K562 (cell line): ENCODE results near the gene GJA9. TPM values are rescaled to one million over a fixed set of nuclear protein-coding genes. Genes with fewer than 3 reads are reported as not detected.

ENCODE experiments used
- ATF1 ChIP-seq, 2 experiments: fragments of 450-650 bp in 1 of 2; IDR thresholded peaks; 2 replicates each; pipeline ENCODE4 v1.6.1; 2016; ENCODE audit warnings: missing compliant biosample characterization in 1 of 2, missing genetic modification characterization in 1 of 2
- BMI1 ChIP-seq: fragments of 150-350 bp; IDR thresholded peaks from 2 replicates; pipeline ENCODE4 v1.6.1; 2014; ENCODE audit warnings: low read length
- CEBPZ ChIP-seq: fragments of 150-350 bp; IDR thresholded peaks from 2 replicates; pipeline ENCODE4 v1.6.1; 2014; ENCODE audit warnings: low read depth, mild to moderate bottlenecking, low read length, borderline replicate concordance
- ETV6 ChIP-seq, 3 experiments: fragments of 150-350 bp in 1 of 3; sonication (generic) in 1 of 3; formaldehyde crosslinking in 1 of 3; IDR thresholded peaks; 2 replicates each; pipeline versions ENCODE4 v1.6.1 to v1.8.0; 2014 to 2022; ENCODE audit warnings: borderline replicate concordance in 2 of 3, low read depth in 2 of 3, antibody characterized with exemption in 1 of 3, low read length in 1 of 3, mild to moderate bottlenecking in 1 of 3, missing genetic modification reagents in 1 of 3
- EWSR1 ChIP-seq: fragments of 450-650 bp; IDR thresholded peaks from 2 replicates; pipeline ENCODE4 v1.6.1; 2018; ENCODE audit warnings: borderline replicate concordance, mild to moderate bottlenecking, low read depth, moderate library complexity; ENCODE audit not compliant: partially characterized antibody
- EZH2 ChIP-seq: IDR thresholded peaks from 2 replicates; pipeline ENCODE4 v1.6.1; 2012; ENCODE audit warnings: low read depth, mild to moderate bottlenecking, inconsistent platforms, low read length, borderline replicate concordance
- MEF2D ChIP-seq: conservative IDR thresholded peaks from 2 replicates; pipeline ENCODE4 v1.6.1; 2016; ENCODE audit warnings: low read depth, missing genetic modification characterization, missing compliant biosample characterization
- MTA2 ChIP-seq: fragments of 450-650 bp; IDR thresholded peaks from 2 replicates; pipeline ENCODE4 v1.6.1; 2016; ENCODE audit warnings: low read depth
- NFIX ChIP-seq: fragments of 250-450 bp; sonication (Bioruptor Pico); IDR thresholded peaks from 2 replicates; pipeline ENCODE4 v1.4.0; 2020; ENCODE audit warnings: low read depth, mild to moderate bottlenecking, moderate library complexity
- NR4A1 ChIP-seq, 2 experiments: fragments of 250-450 bp in 1 of 2; fragments of 450-650 bp in 1 of 2; sonication (Bioruptor Pico) in 1 of 2; IDR thresholded peaks; 2 replicates each; pipeline versions ENCODE4 v1.4.0 to v1.6.1; 2016 to 2020; ENCODE audit warnings: mild to moderate bottlenecking in 2 of 2, missing compliant biosample characterization in 1 of 2, missing genetic modification characterization in 1 of 2, moderate library complexity in 1 of 2
- SLC30A9 ChIP-seq: fragments of 250-450 bp; sonication (Bioruptor Pico); IDR thresholded peaks from 2 replicates; pipeline ENCODE4 v1.8.0; 2022; ENCODE audit warnings: mild to moderate bottlenecking, moderate library complexity
- SMAD1 ChIP-seq: fragments of 150-350 bp; IDR thresholded peaks from 2 replicates; pipeline ENCODE4 v1.6.1; 2014; ENCODE audit warnings: low read length, low read depth; ENCODE audit not compliant: partially characterized antibody
- YY1 ChIP-seq, 3 experiments: IDR thresholded peaks; 2 replicates each; pipeline ENCODE4 v1.6.1; 2011; ENCODE audit warnings: low read length in 2 of 3, mild to moderate bottlenecking in 2 of 3, moderate library complexity in 2 of 3, borderline replicate concordance in 1 of 3, control low read depth in 1 of 3, low read depth in 1 of 3; ENCODE audit not compliant: insufficient read depth in 3 of 3, insufficient replicate concordance in 2 of 3, control insufficient read depth in 1 of 3, insufficient read length in 1 of 3; ENCODE audit errors: extremely low read depth in 1 of 3
- ZNF277 ChIP-seq: fragments of 250-450 bp; sonication (Bioruptor Pico); IDR thresholded peaks from 2 replicates; pipeline ENCODE4 v1.8.0; 2022; ENCODE audit warnings: inconsistent platforms, mild to moderate bottlenecking, moderate library complexity, borderline replicate concordance
- ZNF280B ChIP-seq: fragments of 250-450 bp; sonication (Bioruptor Pico); IDR thresholded peaks from 2 replicates; pipeline ENCODE4 v1.5.1; 2021; ENCODE audit warnings: mild to moderate bottlenecking
- ZNF282 ChIP-seq: sonication (generic); formaldehyde crosslinking; IDR thresholded peaks from 2 replicates; pipeline ENCODE4 v1.8.1; 2023; ENCODE audit warnings: missing genetic modification reagents
- ZNF3 ChIP-seq: fragments of 250-450 bp; sonication (Bioruptor Pico); IDR thresholded peaks from 2 replicates; pipeline ENCODE4 v1.5.0; 2021; ENCODE audit warnings: mild to moderate bottlenecking, moderate library complexity
- ZNF311 ChIP-seq: fragments of 250-450 bp; sonication (Bioruptor Pico); IDR thresholded peaks from 2 replicates; pipeline ENCODE4 v1.4.0; 2020; ENCODE audit warnings: mild to moderate bottlenecking, moderate library complexity
- ZNF695 ChIP-seq: fragments of 450-650 bp; formaldehyde crosslinking; IDR thresholded peaks from 2 replicates; pipeline ENCODE4 v1.4.0; 2020; ENCODE audit warnings: mild to moderate bottlenecking, moderate library complexity
- polyA plus RNA-seq, 8 experiments: library from polyadenylated mRNA; depleted of rRNA in 4 of 8; stranded (reverse) in 5 of 8; unstranded in 3 of 8; fragments of >200 nt; fragmentation: Nextera tagmentation in 2 of 8; fragmentation: Illumina TruSeq in 1 of 8; extraction: Ambion mirVana in 2 of 8; extraction: Trizol in 1 of 8; gene quantifications; 2 replicates each; pipeline versions ENCODE4 v1.2.1 to v1.2.3, GENCODE V29; 2011 to 2014; ENCODE audit warnings: inconsistent platforms in 1 of 8, missing spikeins in 1 of 8
- total RNA-seq, 7 experiments: library from RNA; depleted of rRNA in 6 of 7; stranded (reverse); fragments of >200 nt in 6 of 7; fragmentation: Illumina TruSeq in 2 of 7; extraction: Trizol in 2 of 7; gene quantifications; 2 replicates each; pipeline versions ENCODE4 v1.2.1 to v1.2.3, GENCODE V29; 2011 to 2021; ENCODE audit warnings: low replicate concordance in 1 of 7

The GJA9 gene
- total and polyA plus RNA-seq, 9 of the 15 experiments (the other 6 are each of a cell fraction or from before 2014, with no cell fraction given): not detected

- TF ChIP-seq EWSR1 (no peak), BMI1 (no peak), ZNF695 (CRISPR knock-in tag) (no peak), ETV6 (IDR thresholded peaks at IDR 0.05; ENCODE audit: borderline replicate concordance in 1 of 2, low read depth in 2 of 2, low read length in 1 of 2) (no peak), ETV6 (CRISPR knock-in tag; IDR thresholded peaks at IDR 0.05; ENCODE audit: borderline replicate concordance) (peak; percentile 84; the same call in 1 of the 2 replicates), SLC30A9 (CRISPR knock-in tag) (no peak), ZNF282 (CRISPR knock-in tag) (no peak), NFIX (peak; percentile 21; the same call in 1 of the 2 replicates), NR4A1 (CRISPR knock-in tag; IDR thresholded peaks at IDR 0.05) (peak; percentile 93; the same call in 1 of the 2 replicates), NR4A1 (tag; IDR thresholded peaks at IDR 0.05) (no peak), ZNF311 (CRISPR knock-in tag) (no peak), ZNF3 (CRISPR knock-in tag) (no peak), YY1 (IDR thresholded peaks at IDR 0.05; ENCODE audit: borderline replicate concordance in 1 of 3, control insufficient read depth in 1 of 3, extremely low read depth in 1 of 3, insufficient read depth in 3 of 3, insufficient read length in 1 of 3, insufficient replicate concordance in 2 of 3, low read depth in 1 of 3, low read length in 2 of 3) (peak in 2 of 3 experiments; percentile 39 to 67), MEF2D (tag) (no peak), ZNF277 (CRISPR knock-in tag) (no peak), ZNF280B (CRISPR knock-in tag) (no peak), MTA2 (no peak; the same call in 1 of the 2 replicates), CEBPZ (peak; percentile 17; the same call in 1 of the 2 replicates), SMAD1 (no peak), ATF1 (CRISPR knock-in tag; IDR thresholded peaks at IDR 0.05) (no peak), ATF1 (tag; IDR thresholded peaks at IDR 0.05) (peak; percentile 81), EZH2 (no peak)
Measured at GRCh38 chr1:38859561-38860453, 21.6 kb downstream of the GJA9 start, which contains the start of gene RRAGC (continued).
